Body of pancreas (tissue), 4 donors: Measurements from ENCODE around the gene HLF.

Experiments used
- CTCF ChIP-seq, 7 experiments: fragments of 450-650 bp in 4 of 7; fragments of 200-600 bp in 3 of 7; sonication (generic) in 3 of 7; IDR thresholded peaks; one replicate each; pipeline ENCODE4 v1.5.1; 2016 to 2019; ENCODE audit warnings: antibody characterized with exemption in 7 of 7
- POLR2A ChIP-seq, 3 donors: fragments of 450-650 bp; IDR thresholded peaks; one replicate each; pipeline ENCODE4 v1.6.1; 2016; ENCODE audit warnings: antibody characterized with exemption in 3 of 3, mild to moderate bottlenecking in 2 of 3

- TF ChIP-seq CTCF (IDR thresholded peaks at IDR 0.05) = no peak
- no peak for TF ChIP-seq POLR2A (IDR thresholded peaks at IDR 0.05)
Observed at GRCh38 chr17:55319933-55320593, 55.3 kb downstream of the HLF start.
